ENCODE measurements around the gene UGGT2.
"Not testable (repeated sequence)": the region's sequence is repeated elsewhere in the genome, so short reads cannot be mapped to it uniquely, and the experiment has no call there.

UGGT2 gene

GRCh38 chr13:95956589-95957148, 96.5 kb downstream of the UGGT2 start:
- DNase-seq = no peak

- no peak for DNase-seq
Observed at GRCh38 chr13:95955719-95956118, 97.5 kb downstream of the UGGT2 start.

- no peak for DNase-seq
Observed at GRCh38 chr13:95955255-95955654, 97.9 kb downstream of the UGGT2 start.

GRCh38 chr13:95954266-95954665, 98.9 kb downstream of the UGGT2 start:
- DNase-seq = no peak

GRCh38 chr13:95950103-95950502, 103.1 kb downstream of the UGGT2 start:
- no peak for DNase-seq

GRCh38 chr13:95948656-95949055, 104.5 kb downstream of the UGGT2 start:
- DNase-seq = no peak

GRCh38 chr13:95937714-95938320, 115.4 kb downstream of the UGGT2 start:
- no peak for DNase-seq

GRCh38 chr13:95931300-95932025, 121.7 kb downstream of the UGGT2 start:
- DNase-seq = no peak

- no peak for DNase-seq
Observed at GRCh38 chr13:95929430-95929829, 123.8 kb downstream of the UGGT2 start.

- not testable (repeated sequence) for DNase-seq
Observed at GRCh38 chr13:95928367-95928906, 124.8 kb downstream of the UGGT2 start.

- no peak for DNase-seq
Observed at GRCh38 chr13:95926231-95926630, 127.0 kb downstream of the UGGT2 start.

- DNase-seq = no peak
Observed at GRCh38 chr13:95924389-95924994, 128.7 kb downstream of the UGGT2 start.

- DNase-seq = no peak
Observed at GRCh38 chr13:95921485-95921884, 131.7 kb downstream of the UGGT2 start.

- DNase-seq = no peak
Observed at GRCh38 chr13:95920485-95920884, 132.7 kb downstream of the UGGT2 start.

- no peak for DNase-seq
Observed at GRCh38 chr13:95918860-95919259, 134.3 kb downstream of the UGGT2 start.

- DNase-seq = no peak
Observed at GRCh38 chr13:95914991-95915501, 138.2 kb downstream of the UGGT2 start.

GRCh38 chr13:95906999-95907398, 146.2 kb downstream of the UGGT2 start:
- DNase-seq = no peak

- DNase-seq = no peak
Observed at GRCh38 chr13:95903569-95903968, 149.6 kb downstream of the UGGT2 start.

GRCh38 chr13:95902741-95903140, 150.5 kb downstream of the UGGT2 start:
- DNase-seq = no peak

- no peak for DNase-seq
Observed at GRCh38 chr13:95898256-95898655, 154.9 kb downstream of the UGGT2 start.

GRCh38 chr13:95896301-95896700, 156.9 kb downstream of the UGGT2 start:
- no peak for DNase-seq

GRCh38 chr13:95893861-95894260, 159.3 kb downstream of the UGGT2 start:
- no peak for DNase-seq

- no peak for DNase-seq
Observed at GRCh38 chr13:95882121-95882520, 171.1 kb downstream of the UGGT2 start.

All from activated CD4-positive, CD25-positive, alpha-beta regulatory T cell (primary cell).